ENCODE results near the gene ANO8. TPM values are rescaled to one million over a fixed set of nuclear protein-coding genes. Genes with fewer than 3 reads are reported as not detected.

Gene ANO8
- total and polyA plus RNA-seq, 2 donors (not counting 1 experiment from before 2014, with no cell fraction given), result 1.1 to 5.9 TPM

DNA sequence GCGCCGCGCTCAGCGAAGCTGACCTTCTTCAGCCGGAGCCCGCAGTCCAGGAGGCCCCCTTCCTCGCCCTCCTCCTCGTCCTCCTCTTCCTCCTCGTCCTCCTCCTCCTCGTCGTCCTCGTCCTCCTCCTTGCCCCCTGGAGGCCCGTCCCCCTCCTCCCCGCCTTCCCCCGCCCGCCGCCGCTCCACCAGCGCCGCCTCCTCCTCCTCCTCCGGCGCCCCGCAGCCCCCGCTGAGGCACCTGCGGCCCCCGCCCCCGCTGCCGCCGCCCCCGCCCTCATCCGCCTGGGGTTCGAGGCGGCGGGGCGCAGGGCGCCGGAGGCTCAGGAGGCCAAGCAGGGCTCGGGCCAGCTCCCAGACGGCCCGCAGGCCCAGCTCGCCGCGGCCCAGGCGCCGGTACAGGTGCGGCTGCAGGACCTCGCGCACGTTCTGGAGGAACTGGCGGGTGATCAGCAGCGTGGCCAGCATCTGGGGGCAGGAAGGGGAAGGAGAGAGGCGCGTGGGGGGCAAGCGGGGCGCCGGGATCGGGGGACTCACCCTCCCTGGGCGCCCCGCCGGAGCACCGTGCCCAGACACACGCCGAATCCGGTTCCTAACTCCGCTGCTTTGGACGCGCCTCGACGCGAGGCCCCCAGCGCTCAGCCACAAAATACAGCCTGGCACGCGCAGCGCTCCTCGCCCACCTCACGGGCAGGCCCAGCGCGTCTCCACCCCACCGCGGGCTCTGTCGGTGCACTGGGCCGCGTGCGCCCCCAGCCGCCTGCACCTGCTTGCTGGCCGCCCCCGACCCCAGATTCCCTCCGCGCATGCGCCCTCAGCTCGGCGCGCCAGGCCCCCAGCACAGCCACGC is 5.9 kb downstream of the ANO8 start:
- Histone ChIP-seq H3K27me3 (ENCODE audit: control insufficient read depth, insufficient read depth, low read length) (no peaks in the 10 kb centered on the region), H2AFZ (ENCODE audit: low read length) (no peak overlapping the region), H3K4me2 (ENCODE audit: extremely low read depth, insufficient read depth, low read length) (no peak overlapping the region), H3K79me2 (ENCODE audit: control insufficient read depth, insufficient read depth, low read length) (no peaks in the 10 kb centered on the region), H3K36me3 (ENCODE audit: control insufficient read depth, insufficient read depth, low read length) (peaks cover 8% of the 10 kb centered on the region), H3K9ac (ENCODE audit: insufficient read depth, low read length) (no peak overlapping the region), H4K20me1 (ENCODE audit: control insufficient read depth, extremely low read depth, insufficient read depth, low read length) (no peaks in the 10 kb centered on the region), H3K4me1 (ENCODE audit: control insufficient read depth, extremely low read depth, insufficient read depth, low read length) (no peaks in the 10 kb centered on the region), H3K4me3 (replicated peaks in 1 of 4; ENCODE audit: control extremely low read depth in 1 of 4, insufficient read depth in 1 of 4, low read depth in 3 of 4, low read length in 4 of 4) (no peak overlapping the region), H3K9me3 (ENCODE audit: control insufficient read depth, insufficient read depth, low read depth, low read length) (no peaks in the 10 kb centered on the region), H3K27ac (ENCODE audit: insufficient read depth, low read length) (no peak overlapping the region)
- TF ChIP-seq, protein P1, sequence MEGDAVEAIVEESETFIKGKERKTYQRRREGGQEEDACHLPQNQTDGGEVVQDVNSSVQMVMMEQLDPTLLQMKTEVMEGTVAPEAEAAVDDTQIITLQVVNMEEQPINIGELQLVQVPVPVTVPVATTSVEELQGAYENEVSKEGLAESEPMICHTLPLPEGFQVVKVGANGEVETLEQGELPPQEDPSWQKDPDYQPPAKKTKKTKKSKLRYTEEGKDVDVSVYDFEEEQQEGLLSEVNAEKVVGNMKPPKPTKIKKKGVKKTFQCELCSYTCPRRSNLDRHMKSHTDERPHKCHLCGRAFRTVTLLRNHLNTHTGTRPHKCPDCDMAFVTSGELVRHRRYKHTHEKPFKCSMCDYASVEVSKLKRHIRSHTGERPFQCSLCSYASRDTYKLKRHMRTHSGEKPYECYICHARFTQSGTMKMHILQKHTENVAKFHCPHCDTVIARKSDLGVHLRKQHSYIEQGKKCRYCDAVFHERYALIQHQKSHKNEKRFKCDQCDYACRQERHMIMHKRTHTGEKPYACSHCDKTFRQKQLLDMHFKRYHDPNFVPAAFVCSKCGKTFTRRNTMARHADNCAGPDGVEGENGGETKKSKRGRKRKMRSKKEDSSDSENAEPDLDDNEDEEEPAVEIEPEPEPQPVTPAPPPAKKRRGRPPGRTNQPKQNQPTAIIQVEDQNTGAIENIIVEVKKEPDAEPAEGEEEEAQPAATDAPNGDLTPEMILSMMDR (conservative IDR thresholded peaks at IDR 0.05 in 1 of 2, IDR thresholded peaks at IDR 0.05 in 1 of 2; ENCODE audit: low read depth in 1 of 2, low read length in 2 of 2), result no peak
- no peak for TF ChIP-seq EZH2 (IDR thresholded peaks at IDR 0.05; ENCODE audit: low read length, missing control alignments)
- no peak for DNase-seq (ENCODE audit: low read depth in 2 of 2)

DNA sequence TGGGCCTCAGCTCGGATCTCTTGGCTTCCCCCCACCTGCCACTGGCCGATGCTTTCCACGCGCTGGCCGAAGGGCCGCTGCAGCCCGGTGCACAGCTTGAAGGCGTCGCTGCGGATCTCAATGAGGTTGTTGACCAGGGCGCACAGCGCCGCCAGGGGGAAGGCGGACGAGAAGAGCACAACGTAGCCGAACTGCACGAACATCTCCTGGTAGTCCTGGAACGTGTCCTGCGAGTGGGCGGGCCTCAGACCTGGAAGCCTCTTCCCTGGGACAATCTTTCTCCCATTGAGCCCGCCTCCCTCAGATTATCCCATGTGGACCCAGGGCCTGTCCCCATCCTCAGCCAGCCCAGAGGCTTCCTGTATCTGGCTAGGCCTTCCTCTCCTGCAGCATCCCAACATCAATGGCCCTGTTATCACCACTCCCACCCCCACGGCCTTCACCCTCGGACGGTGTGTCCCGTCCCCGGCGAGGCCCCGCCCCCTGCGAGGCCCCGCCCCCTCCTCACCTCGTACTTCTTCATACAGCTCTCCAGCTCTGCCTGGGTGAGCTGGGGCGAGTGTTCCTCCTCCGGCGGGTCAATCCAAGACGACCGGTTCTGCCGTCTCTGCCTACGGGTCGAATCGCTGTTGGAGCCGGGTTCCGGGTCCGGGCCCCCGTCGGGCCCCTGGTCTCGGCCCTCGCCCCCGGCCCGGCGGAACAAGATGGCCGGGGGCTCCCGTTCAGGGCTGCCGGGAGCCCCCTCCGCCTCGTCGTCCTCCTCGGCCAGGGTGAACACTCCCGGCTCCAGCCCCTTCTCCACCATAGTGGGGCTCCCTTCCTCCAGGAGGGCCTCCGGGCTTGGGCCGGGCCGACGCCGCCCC is 6.8 kb downstream of the ANO8 start:
- Histone ChIP-seq H3K4me1 (ENCODE audit: control insufficient read depth, extremely low read depth, insufficient read depth, low read length) (no peaks in the 10 kb centered on the region), H3K4me2 (ENCODE audit: extremely low read depth, insufficient read depth, low read length) (no peak overlapping the region), H3K9me3 (ENCODE audit: control insufficient read depth, insufficient read depth, low read depth, low read length) (no peaks in the 10 kb centered on the region), H4K20me1 (ENCODE audit: control insufficient read depth, extremely low read depth, insufficient read depth, low read length) (no peaks in the 10 kb centered on the region), H3K27ac (ENCODE audit: insufficient read depth, low read length) (no peak overlapping the region), H3K9ac (ENCODE audit: insufficient read depth, low read length) (no peak overlapping the region), H3K79me2 (ENCODE audit: control insufficient read depth, insufficient read depth, low read length) (no peaks in the 10 kb centered on the region), H2AFZ (ENCODE audit: low read length) (no peak overlapping the region), H3K36me3 (ENCODE audit: control insufficient read depth, insufficient read depth, low read length) (peaks cover 8% of the 10 kb centered on the region), H3K27me3 (ENCODE audit: control insufficient read depth, insufficient read depth, low read length) (no peaks in the 10 kb centered on the region), H3K4me3 (replicated peaks in 1 of 4; ENCODE audit: control extremely low read depth in 1 of 4, insufficient read depth in 1 of 4, low read depth in 3 of 4, low read length in 4 of 4) (no peak overlapping the region)
- peak in 1 of 2 donors; percentile 48 for DNase-seq (ENCODE audit: low read depth in 2 of 2)
- TF ChIP-seq EZH2 (IDR thresholded peaks at IDR 0.05; ENCODE audit: low read length, missing control alignments), result no peak
- TF ChIP-seq, protein P1 (conservative IDR thresholded peaks at IDR 0.05 in 1 of 2, IDR thresholded peaks at IDR 0.05 in 1 of 2; ENCODE audit: low read depth in 1 of 2, low read length in 2 of 2), result peak in 1 of 2 donors; percentile 38

DNA sequence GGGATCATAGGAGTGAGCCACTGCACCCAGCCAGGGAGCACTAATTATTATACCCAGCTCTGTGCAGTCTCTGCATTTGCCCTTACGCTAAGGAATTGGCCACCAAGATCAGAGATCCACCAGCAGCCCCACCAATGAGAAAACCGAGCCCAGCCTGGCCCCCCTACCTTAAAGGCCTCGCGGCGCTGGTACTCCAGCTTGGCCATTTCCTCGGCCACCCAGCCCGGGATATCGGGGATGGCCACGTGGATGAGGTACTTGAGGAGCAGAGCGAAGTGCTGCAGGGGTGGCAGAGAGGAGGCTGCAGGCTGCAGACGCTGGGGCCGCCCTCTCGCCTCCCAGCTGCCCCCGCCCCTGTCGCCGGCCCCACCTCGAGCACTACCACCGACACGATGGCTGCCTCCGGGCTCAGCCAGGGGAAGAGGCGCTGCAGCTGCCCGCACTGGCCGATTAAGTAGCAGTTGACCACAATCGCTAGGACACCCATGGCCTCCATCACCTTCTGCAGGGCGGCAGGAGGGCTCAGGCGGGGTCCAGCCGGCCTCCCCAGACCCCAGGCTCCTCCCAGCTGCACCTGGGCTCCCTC is 7.5 kb downstream of the ANO8 start:
- H4K20me1 ChIP-seq (ENCODE audit: control insufficient read depth, extremely low read depth, insufficient read depth, low read length), result no peaks in the 10 kb centered on the region
- H3K4me1 ChIP-seq (ENCODE audit: control insufficient read depth, extremely low read depth, insufficient read depth, low read length), result no peaks in the 10 kb centered on the region
- H3K9me3 ChIP-seq (ENCODE audit: control insufficient read depth, insufficient read depth, low read depth, low read length), result no peaks in the 10 kb centered on the region
- DNase-seq (ENCODE audit: low read depth in 2 of 2), result no peak
- H2AFZ ChIP-seq (ENCODE audit: low read length), result no peak overlapping the region
- TF ChIP-seq, protein P1 (conservative IDR thresholded peaks at IDR 0.05 in 1 of 2, IDR thresholded peaks at IDR 0.05 in 1 of 2; ENCODE audit: low read depth in 1 of 2, low read length in 2 of 2), result no peak
- TF ChIP-seq EZH2 (IDR thresholded peaks at IDR 0.05; ENCODE audit: low read length, missing control alignments), result no peak
- peaks cover 8% of the 10 kb centered on the region for H3K36me3 ChIP-seq (ENCODE audit: control insufficient read depth, insufficient read depth, low read length)
- H3K27ac ChIP-seq (ENCODE audit: insufficient read depth, low read length), result no peak overlapping the region
- H3K4me3 ChIP-seq (replicated peaks in 1 of 4; ENCODE audit: control extremely low read depth in 1 of 4, insufficient read depth in 1 of 4, low read depth in 3 of 4, low read length in 4 of 4), result no peak overlapping the region
- H3K79me2 ChIP-seq (ENCODE audit: control insufficient read depth, insufficient read depth, low read length), result no peaks in the 10 kb centered on the region
- no peak overlapping the region for H3K4me2 ChIP-seq (ENCODE audit: extremely low read depth, insufficient read depth, low read length)
- no peaks in the 10 kb centered on the region for H3K27me3 ChIP-seq (ENCODE audit: control insufficient read depth, insufficient read depth, low read length)
- H3K9ac ChIP-seq (ENCODE audit: insufficient read depth, low read length), result no peak overlapping the region
